Loucy (cell line): ENCODE results near the gene ORAI3.

Experiments used
- H2AFZ ChIP-seq: fragments of 200-600 bp; sonication (generic); 2 replicates; pipeline ENCODE4 v1.6.0; 2016; ENCODE audit warnings: antibody characterized with exemption, mild to moderate bottlenecking, low read length, moderate library complexity
- H3F3A ChIP-seq: fragments of 200-600 bp; 2 replicates; pipeline ENCODE4 v1.6.0; 2016; ENCODE audit warnings: antibody characterized with exemption, low read depth, mild to moderate bottlenecking
- H3K27me3 ChIP-seq: fragments of 200-600 bp; sonication (generic); 2 replicates; pipeline ENCODE4 v1.6.1; 2014; ENCODE audit warnings: low read length, mild to moderate bottlenecking; ENCODE audit not compliant: insufficient read depth, poor library complexity, severe bottlenecking
- H3K36me3 ChIP-seq: fragments of 200-600 bp; sonication (generic); 2 replicates; pipeline ENCODE4 v1.6.1; 2016; ENCODE audit warnings: low read length; ENCODE audit not compliant: insufficient read depth
- H3K4me1 ChIP-seq: fragments of 200-600 bp; sonication (generic); 2 replicates; pipeline ENCODE4 v1.5.1; 2014; ENCODE audit warnings: low read length, mild to moderate bottlenecking; ENCODE audit not compliant: insufficient read depth, poor library complexity, severe bottlenecking
- H3K4me2 ChIP-seq: fragments of 200-600 bp; sonication (generic); 2 replicates; pipeline ENCODE4 v1.6.0; 2014; ENCODE audit warnings: antibody characterized with exemption, low read length, low read depth, mild to moderate bottlenecking; ENCODE audit not compliant: poor library complexity, severe bottlenecking
- H3K4me3 ChIP-seq: fragments of 200-600 bp; sonication (generic); 2 replicates; pipeline ENCODE4 v1.5.1; 2014; ENCODE audit warnings: low read length, mild to moderate bottlenecking, mixed read lengths; ENCODE audit not compliant: poor library complexity, severe bottlenecking
- H3K79me2 ChIP-seq: fragments of 200-600 bp; sonication (generic); 2 replicates; pipeline ENCODE4 v1.6.1; 2014; ENCODE audit warnings: low read length; ENCODE audit not compliant: insufficient read depth
- H3K9ac ChIP-seq: fragments of 200-600 bp; sonication (generic); 2 replicates; pipeline ENCODE4 v1.6.0; 2014; ENCODE audit warnings: mild to moderate bottlenecking, low read depth, low read length, moderate library complexity; ENCODE audit not compliant: poor library complexity, severe bottlenecking
- H3K9me2 ChIP-seq: fragments of 200-600 bp; sonication (generic); replicated peaks from 2 replicates; pipeline ENCODE4 v1.6.1; 2016; ENCODE audit warnings: low read depth, low read length, mixed read lengths
- H3K9me3 ChIP-seq: fragments of 200-600 bp; sonication (generic); 2 replicates; pipeline ENCODE4 v1.6.1; 2014; ENCODE audit warnings: mild to moderate bottlenecking, antibody characterized with exemption, low read length, low read depth; ENCODE audit not compliant: insufficient read depth
- H4K20me1 ChIP-seq: fragments of 200-600 bp; sonication (generic); 2 replicates; pipeline ENCODE4 v1.6.0; 2014; ENCODE audit warnings: antibody characterized with exemption, low read length, mild to moderate bottlenecking; ENCODE audit not compliant: insufficient read depth, poor library complexity, severe bottlenecking
- CTCF ChIP-seq: fragments of 200-600 bp; sonication (generic); conservative IDR thresholded peaks from 2 replicates; pipeline ENCODE4 v1.5.1; 2014; ENCODE audit warnings: mild to moderate bottlenecking, antibody characterized with exemption, low read length
- EZH2phosphoT487 ChIP-seq: fragments of 200-600 bp; IDR thresholded peaks from 2 replicates; pipeline ENCODE4 v1.6.1; 2018; ENCODE audit warnings: antibody characterized with exemption, mild to moderate bottlenecking, moderate library complexity, borderline replicate concordance

ORAI3 gene

GRCh38 chr16:30984669-30985400, 36.0 kb downstream of the ORAI3 start, which contains the start of gene HSD3B7:
Gene HSD3B7, plus strand, starts transcription at chr16:30985207. Its CDS starts 452 bp downstream, at chr16:30985659.
- TF ChIP-seq CTCF (peak; percentile 86), EZH2phosphoT487 (no peak)
- H3K36me3 ChIP-seq = peaks cover 33% of the 10 kb centered on the region; the same call in 1 of the 2 replicates
- no peaks in the 10 kb centered on the region for H3K4me1 ChIP-seq
- no peak within 1 kb of the TSS for H3K9ac ChIP-seq
- no peak within 1 kb of the TSS for H3K4me3 ChIP-seq
- H3K9me2 ChIP-seq = no peaks in the 10 kb centered on the region
- no peak within 1 kb of the TSS for H2AFZ ChIP-seq
- no peaks in the 10 kb centered on the region for H4K20me1 ChIP-seq
- no peaks in the 10 kb centered on the region for H3F3A ChIP-seq
- no peaks in the 10 kb centered on the region for H3K27me3 ChIP-seq
- H3K4me2 ChIP-seq = no peak within 1 kb of the TSS
- no peaks in the 10 kb centered on the region for H3K9me3 ChIP-seq
- H3K79me2 ChIP-seq = no peaks in the 10 kb centered on the region

DNA sequence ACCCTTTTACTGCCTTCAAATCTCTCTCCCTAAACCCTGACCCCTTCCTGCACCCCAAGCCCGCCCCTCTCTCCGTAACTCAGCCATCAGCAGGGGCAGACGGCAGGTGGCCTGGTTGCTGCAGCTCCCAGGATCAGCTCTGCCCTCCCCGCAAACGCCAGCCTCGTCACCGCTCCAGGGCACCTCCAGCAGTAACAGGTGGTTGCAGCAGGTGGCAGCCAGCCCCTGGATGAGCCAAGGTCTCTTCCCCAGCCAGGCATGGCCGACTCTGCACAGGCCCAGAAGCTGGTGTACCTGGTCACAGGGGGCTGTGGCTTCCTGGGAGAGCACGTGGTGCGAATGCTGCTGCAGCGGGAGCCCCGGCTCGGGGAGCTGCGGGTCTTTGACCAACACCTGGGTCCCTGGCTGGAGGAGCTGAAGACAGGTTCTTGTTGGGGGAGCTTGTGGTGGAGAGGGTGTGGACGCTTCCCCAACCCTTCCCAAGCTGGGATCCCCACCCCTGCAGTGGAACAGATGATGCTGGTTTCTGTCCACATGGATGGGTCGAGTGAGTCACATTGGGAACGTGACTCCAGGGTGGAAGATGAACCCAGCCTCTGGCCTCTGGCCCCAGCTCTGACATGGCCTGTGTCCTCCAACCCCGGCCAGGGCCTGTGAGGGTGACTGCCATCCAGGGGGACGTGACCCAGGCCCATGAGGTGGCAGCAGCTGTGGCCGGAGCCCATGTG, 36.7 kb downstream of the ORAI3 start:
- Histone ChIP-seq H3K9ac (no peak overlapping the region), H3K4me3 (no peak overlapping the region), H3K79me2 (no peaks in the 10 kb centered on the region), H2AFZ (no peak overlapping the region), H3K27me3 (no peaks in the 10 kb centered on the region), H3K9me2 (no peaks in the 10 kb centered on the region), H3K4me1 (no peaks in the 10 kb centered on the region), H3K36me3 (peaks cover 26% of the 10 kb centered on the region; the same call in 1 of the 2 replicates), H3K4me2 (no peak overlapping the region), H3K9me3 (no peaks in the 10 kb centered on the region), H4K20me1 (no peaks in the 10 kb centered on the region), H3F3A (no peaks in the 10 kb centered on the region)
- no peak for TF ChIP-seq CTCF
- TF ChIP-seq EZH2phosphoT487 = no peak

DNA sequence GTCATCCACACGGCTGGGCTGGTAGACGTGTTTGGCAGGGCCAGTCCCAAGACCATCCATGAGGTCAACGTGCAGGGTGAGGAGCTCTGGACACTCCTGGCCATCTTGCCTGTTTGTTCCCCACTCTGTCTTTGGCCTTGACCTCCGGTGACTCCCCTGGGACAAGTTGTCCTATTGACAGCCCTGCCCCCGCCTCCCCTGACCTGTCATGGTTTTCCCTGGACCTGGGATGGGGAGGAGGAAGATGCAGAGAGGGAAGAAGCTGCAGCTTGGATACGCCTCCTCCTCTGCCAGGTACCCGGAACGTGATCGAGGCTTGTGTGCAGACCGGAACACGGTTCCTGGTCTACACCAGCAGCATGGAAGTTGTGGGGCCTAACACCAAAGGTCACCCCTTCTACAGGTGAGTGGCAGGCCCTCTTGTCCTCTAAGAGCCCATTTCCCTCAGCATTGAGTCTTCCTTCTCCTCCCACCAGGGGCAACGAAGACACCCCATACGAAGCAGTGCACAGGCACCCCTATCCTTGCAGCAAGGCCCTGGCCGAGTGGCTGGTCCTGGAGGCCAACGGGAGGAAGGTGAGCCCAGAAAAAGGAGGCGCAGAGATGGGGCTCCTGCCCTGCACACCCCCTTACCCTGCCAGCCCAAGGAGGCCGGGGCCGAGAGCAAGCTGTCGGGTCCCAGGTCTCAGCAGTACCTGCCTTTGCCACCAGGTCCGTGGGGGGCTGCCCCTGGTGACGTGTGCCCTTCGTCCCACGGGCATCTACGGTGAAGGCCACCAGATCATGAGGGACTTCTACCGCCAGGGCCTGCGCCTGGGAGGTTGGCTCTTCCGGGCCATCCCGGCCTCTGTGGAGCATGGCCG, 37.5 kb downstream of the ORAI3 start:
- Histone ChIP-seq H3K9me3 (no peaks in the 10 kb centered on the region), H3K79me2 (no peaks in the 10 kb centered on the region), H4K20me1 (no peaks in the 10 kb centered on the region), H3K9ac (no peak overlapping the region), H2AFZ (no peak overlapping the region), H3K36me3 (peaks cover 20% of the 10 kb centered on the region; the same call in 1 of the 2 replicates), H3K4me3 (no peak overlapping the region), H3K9me2 (no peaks in the 10 kb centered on the region), H3K4me2 (no peak overlapping the region), H3F3A (no peaks in the 10 kb centered on the region), H3K27me3 (no peaks in the 10 kb centered on the region), H3K4me1 (no peaks in the 10 kb centered on the region)
- no peak for TF ChIP-seq CTCF
- no peak for TF ChIP-seq EZH2phosphoT487
